HCT116 (cell line): ENCODE measurements around the gene COL15A1.

Source experiments
- EZH2 ChIP-seq: fragments of 200-600 bp; sonication (generic); IDR thresholded peaks from 2 replicates; pipeline ENCODE4 v1.6.1; 2017; ENCODE audit warnings: antibody characterized with exemption, mixed run types
- EZH2phosphoT487 ChIP-seq: fragments of 200-600 bp; IDR thresholded peaks from 2 replicates; pipeline ENCODE4 v1.6.1; 2018; ENCODE audit warnings: antibody characterized with exemption, borderline replicate concordance
- JUND ChIP-seq: IDR thresholded peaks from 2 replicates; pipeline ENCODE4 v1.6.1; 2012
- POLR2A ChIP-seq: IDR thresholded peaks from 2 replicates; pipeline ENCODE4 v1.7.0; 2011; ENCODE audit warnings: borderline replicate concordance; ENCODE audit not compliant: insufficient read depth, insufficient read length; ENCODE audit errors: extremely low read depth
- SRF ChIP-seq: IDR thresholded peaks from 2 replicates; pipeline ENCODE4 v1.6.1; 2012; ENCODE audit warnings: low read depth
- ZNF274 ChIP-seq: fragments of 200-500 bp; sonication (Bioruptor generic); IDR thresholded peaks from 2 replicates; pipeline ENCODE4 v1.6.1; 2014; ENCODE audit warnings: mild to moderate bottlenecking, low read depth, low read length, inconsistent platforms
- TF ChIP-seq, protein P1 (sequence below): IDR thresholded peaks from 2 replicates; pipeline ENCODE4 v1.6.1; 2012
- TF ChIP-seq, protein P2 (sequence below), 3 experiments: fragments of 200-600 bp in 1 of 3; sonication (generic) in 1 of 3; IDR thresholded peaks in 2 of 3; conservative IDR thresholded peaks in 1 of 3; 2 replicates each; pipeline ENCODE4 v1.5.1; 2012 to 2017; ENCODE audit warnings: low read depth in 2 of 3, low read length in 2 of 3, antibody characterized with exemption in 1 of 3, borderline replicate concordance in 1 of 3, control low read depth in 1 of 3, mild to moderate bottlenecking in 1 of 3, mixed read lengths in 1 of 3, mixed run types in 1 of 3, moderate library complexity in 1 of 3; ENCODE audit not compliant: insufficient read depth in 1 of 3

DNA sequence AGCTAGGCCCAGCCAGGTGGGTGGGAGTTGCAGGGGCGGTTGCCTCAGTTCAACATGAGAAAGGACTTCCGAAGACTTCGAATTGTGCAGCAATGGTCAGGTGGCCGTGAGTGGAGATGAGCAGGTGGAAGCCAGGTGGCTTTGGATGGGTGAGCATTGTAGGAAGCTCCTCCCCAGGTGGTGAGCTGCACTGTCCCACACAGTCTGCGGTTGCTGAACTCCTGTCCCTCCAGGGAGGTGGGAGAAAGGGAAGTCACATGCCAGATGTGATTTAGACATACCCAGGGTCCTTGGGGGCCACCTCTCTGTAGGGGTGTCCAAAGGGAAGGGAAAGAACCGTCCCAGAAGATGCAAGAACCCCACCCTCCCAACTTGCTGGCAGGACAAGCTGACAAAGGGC, 30.4 kb downstream of the COL15A1 start:
- TF ChIP-seq POLR2A (no peak), EZH2 (no peak), EZH2phosphoT487 (no peak), ZNF274 (no peak), JUND (no peak), SRF (no peak)
- TF ChIP-seq, protein P1, sequence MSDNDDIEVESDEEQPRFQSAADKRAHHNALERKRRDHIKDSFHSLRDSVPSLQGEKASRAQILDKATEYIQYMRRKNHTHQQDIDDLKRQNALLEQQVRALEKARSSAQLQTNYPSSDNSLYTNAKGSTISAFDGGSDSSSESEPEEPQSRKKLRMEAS, result no peak
- TF ChIP-seq, protein P2, sequence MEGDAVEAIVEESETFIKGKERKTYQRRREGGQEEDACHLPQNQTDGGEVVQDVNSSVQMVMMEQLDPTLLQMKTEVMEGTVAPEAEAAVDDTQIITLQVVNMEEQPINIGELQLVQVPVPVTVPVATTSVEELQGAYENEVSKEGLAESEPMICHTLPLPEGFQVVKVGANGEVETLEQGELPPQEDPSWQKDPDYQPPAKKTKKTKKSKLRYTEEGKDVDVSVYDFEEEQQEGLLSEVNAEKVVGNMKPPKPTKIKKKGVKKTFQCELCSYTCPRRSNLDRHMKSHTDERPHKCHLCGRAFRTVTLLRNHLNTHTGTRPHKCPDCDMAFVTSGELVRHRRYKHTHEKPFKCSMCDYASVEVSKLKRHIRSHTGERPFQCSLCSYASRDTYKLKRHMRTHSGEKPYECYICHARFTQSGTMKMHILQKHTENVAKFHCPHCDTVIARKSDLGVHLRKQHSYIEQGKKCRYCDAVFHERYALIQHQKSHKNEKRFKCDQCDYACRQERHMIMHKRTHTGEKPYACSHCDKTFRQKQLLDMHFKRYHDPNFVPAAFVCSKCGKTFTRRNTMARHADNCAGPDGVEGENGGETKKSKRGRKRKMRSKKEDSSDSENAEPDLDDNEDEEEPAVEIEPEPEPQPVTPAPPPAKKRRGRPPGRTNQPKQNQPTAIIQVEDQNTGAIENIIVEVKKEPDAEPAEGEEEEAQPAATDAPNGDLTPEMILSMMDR (IDR thresholded peaks at IDR 0.05 in 2 of 3, conservative IDR thresholded peaks at IDR 0.05 in 1 of 3; ENCODE audit: borderline replicate concordance in 1 of 3, insufficient read depth in 1 of 3, low read depth in 2 of 3, low read length in 2 of 3), result no peak
